Mesenteric fat pad (tissue), 1 donor: ENCODE measurements around the gene SUPT20H. TPM values are rescaled to one million over a fixed set of nuclear protein-coding genes. Genes with fewer than 3 reads are reported as not detected.
"Not testable (repeated sequence)": the region's sequence is repeated elsewhere in the genome, so short reads cannot be mapped to it uniquely, and the experiment has no call there.

ENCODE experiments used
- DNase-seq: peaks from one replicate; pipeline ENCODE4 v3.0.0-alpha.2; 2020; ENCODE audit warnings: low spot score
- total RNA-seq: library from RNA; stranded (reverse); fragmentation: NEBNext Ultra II Directional; extraction: Animal tissue kit (Norgen Biotek cat#: 25700); gene quantifications from one replicate; pipeline ENCODE4 v1.2.1, GENCODE V29; 2021
- donor health status: DM: yes; HTN: yes; CAD: no.

The SUPT20H gene
- total RNA-seq, 1 donor from 2014 or later = 33.3 TPM

GRCh38 chr13:37070145-37070695 lies 10.7 kb upstream of the SUPT20H start:
- DNase-seq = no peak

DNA sequence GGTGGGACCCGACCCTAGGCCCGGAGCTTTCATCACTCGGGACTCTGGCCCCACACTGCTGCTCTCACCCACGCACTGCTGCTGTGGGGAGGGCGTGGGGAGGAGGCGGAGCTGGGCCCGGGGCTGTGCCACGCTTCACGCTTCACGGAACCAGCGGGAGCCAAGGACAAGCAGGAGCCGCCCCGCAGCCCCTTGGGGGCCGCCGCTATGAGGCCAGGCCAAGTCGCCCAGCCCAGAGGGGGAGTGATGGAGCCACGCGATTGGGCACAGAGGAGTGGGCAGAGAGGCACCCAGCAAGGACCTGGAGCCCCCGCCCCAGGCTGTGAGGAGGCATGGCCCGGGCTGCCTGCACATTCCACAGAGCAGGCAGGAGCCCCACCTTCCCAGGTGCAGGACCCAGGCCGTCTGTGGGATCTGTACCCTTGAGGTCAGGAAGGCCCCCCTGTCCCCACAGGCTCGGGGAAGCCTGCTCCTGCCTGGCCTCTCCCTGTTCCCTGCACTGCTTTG lies 10.2 kb upstream of the SUPT20H start:
- DNase-seq = no peak

DNA sequence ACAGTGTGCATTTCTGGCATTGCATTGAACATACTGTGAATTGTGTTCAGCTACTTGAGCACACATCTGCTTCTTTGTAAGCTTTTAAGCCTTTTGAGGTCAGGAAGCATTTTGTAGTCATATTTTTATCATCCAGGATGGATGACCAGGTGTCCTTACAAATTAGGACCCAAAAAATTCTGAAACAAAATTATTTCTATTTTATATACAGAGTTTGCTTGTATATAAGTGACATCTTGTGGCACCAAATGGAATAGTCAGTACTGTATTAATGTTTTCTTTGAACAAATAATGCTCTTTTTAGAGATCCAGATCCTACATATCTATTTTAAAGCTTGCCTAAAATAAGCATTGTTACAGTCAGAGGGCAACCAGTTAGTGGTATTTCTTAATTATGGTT lies 9.5 kb upstream of the SUPT20H start:
- no peak for DNase-seq

GRCh38 chr13:37067874-37068273 lies 8.4 kb upstream of the SUPT20H start:
- no peak for DNase-seq

GRCh38 chr13:37065890-37066526 lies 6.5 kb upstream of the SUPT20H start:
- no peak for DNase-seq

DNA sequence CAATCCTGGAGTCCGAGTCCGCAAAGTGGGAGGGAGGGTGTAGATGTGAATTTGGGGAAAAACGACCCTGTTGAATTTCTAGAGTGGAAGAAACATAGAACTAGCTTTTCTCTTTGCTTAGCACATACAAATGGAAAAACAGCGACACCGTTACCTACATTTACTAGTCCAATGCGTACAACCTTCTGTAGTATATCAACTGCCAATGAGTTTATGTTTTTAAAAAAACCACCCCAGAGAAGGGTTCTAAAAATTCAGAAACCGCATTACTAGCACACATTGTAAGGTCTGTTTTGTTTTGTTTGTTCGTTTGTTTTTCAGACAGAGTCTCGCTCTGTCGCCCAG lies 332 bp upstream of the SUPT20H start:
- no peak for DNase-seq

DNA sequence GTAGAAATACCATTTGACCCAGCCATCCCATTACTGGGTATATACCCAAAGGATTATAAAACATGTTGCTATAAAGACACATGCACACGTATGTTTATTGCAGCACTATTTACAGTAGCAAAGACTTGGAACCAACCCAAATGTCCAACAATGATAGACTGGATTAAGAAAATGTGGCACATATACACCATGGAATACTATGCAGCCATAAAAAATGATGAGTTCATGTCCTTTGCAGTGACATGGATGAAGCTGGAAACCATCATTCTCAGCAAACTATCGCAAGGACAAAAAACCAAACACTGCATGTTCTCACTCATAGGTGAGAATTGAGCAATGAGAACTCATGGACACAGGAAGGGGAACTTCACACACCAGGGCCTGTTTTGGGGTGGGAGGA lies 3.3 kb downstream of the SUPT20H start:
- not testable (repeated sequence) for DNase-seq

- not testable (repeated sequence) for DNase-seq
These were observed 6.4 kb downstream of the SUPT20H start for GRCh38 chr13:37053111-37053510.

- DNase-seq = no peak
These were observed 9.7 kb downstream of the SUPT20H start for GRCh38 chr13:37049810-37050209.

GRCh38 chr13:37047846-37048245 lies 11.6 kb downstream of the SUPT20H start:
- no peak for DNase-seq

DNA sequence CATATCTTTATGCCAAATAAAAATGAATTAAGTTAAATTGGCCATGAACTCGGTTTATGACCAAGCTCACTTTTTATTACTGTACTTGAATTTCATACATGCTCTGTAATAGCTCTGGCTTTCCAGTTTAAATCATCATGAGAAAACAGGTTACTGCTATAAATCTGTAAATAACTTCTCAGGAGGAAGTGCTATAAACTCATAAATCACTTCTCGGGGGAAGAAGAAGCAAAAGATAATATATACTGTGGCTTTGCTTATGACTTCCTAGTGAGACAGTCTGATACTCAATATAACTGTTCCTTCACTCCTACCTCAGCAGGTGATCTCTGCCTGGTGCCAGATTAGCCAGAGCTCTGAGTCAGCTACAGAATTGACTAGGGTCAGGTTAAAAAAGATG lies 12.5 kb downstream of the SUPT20H start:
- DNase-seq = no peak

DNA sequence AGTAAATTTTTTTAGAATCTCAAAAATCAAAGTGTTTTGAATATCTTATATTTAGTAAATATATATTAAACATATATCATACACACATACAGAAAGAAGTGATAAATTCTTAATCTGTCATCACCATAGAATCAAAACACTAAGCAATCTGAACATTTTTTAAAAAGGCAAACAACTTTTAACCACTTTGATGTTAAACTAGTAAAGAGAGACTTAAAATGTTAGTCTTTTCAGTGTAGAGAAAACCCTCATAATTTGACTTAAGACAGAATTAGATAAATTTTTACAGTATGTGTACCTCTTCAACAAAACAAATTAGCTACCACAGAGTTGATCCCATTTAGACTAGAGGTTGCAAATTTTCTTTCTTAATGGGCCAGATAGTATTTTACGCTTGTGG lies 13.4 kb downstream of the SUPT20H start:
- DNase-seq = no peak

- DNase-seq = no peak
These were observed 18.7 kb downstream of the SUPT20H start for GRCh38 chr13:37040789-37041188.

DNA sequence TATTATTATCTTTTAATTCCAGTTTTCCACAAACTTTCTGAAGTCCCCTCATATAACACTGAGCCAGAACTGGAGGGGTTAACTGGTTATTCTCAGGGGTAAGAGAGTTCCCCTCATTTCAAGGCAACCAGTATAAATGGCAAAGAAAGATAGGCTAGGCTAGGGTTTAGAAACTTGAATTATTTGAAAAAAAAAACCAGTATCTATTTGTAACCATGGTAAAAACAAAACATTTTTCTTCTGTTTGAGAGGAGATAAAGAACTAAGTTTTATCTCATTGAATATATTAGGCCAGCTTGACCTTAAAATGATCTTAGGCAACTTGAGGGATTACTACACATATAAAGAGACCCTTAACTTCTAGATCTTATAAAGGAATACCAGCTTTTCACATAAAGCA lies 19.6 kb downstream of the SUPT20H start:
- DNase-seq = no peak

DNA sequence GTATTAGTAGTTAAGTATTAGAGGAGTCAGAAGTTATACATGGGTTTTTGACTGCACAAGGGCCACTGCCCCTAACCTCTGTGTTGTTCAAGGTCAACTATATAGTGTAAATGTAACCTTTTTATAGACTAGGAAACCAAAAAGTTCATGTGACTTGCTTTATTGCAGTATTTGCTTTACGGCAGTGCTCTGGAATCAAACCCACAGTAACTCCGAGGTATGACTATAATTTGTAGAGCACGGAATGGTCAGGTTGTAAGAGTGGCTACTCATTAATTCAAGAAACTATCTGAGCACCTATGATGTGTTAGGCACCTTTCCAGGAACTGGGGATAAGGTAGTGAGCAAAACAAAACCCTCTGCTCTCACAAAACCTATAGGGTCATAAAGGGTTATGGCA lies 22.2 kb downstream of the SUPT20H start:
- DNase-seq = no peak

GRCh38 chr13:37029617-37030016 lies 29.9 kb downstream of the SUPT20H start:
- no peak for DNase-seq

DNA sequence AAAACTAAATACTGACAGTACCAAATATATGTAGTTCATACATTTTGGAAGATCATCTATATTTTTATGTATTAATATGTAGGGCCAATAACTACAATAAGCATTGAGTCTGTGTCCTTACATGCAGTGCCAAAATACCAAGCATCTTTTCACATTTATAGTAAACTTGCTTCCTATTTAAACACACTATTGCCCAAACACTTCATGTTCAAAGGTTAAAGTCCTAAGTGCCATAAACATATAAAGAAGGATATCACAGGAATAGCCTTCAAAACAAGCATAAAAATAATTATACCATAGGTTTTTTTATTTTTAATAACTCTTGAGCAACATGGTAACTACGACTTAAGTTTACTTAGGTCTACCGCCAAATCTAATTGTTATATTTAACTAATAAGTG lies 31.8 kb downstream of the SUPT20H start:
- no peak for DNase-seq

GRCh38 chr13:37026771-37027170 lies 32.7 kb downstream of the SUPT20H start:
- no peak for DNase-seq

DNA sequence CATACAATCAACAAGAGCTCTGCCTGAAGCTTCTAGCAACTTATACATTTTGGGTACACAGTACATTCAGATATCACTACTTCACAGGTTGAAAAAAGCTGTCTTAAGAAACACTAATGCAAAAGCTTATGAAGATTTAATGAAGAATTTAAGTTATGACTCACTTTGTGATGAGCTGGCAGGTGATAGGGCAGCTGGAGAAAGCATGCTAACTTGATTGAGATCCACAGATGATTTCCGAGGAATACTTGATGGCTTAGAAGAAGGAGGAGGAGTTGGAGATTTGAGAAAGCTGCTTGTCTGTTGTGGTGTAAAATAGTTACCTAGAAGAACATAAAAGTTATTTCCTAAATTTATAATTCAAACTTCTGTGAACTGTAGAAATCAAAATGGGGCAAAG lies 35.6 kb downstream of the SUPT20H start:
- no peak for DNase-seq

DNA sequence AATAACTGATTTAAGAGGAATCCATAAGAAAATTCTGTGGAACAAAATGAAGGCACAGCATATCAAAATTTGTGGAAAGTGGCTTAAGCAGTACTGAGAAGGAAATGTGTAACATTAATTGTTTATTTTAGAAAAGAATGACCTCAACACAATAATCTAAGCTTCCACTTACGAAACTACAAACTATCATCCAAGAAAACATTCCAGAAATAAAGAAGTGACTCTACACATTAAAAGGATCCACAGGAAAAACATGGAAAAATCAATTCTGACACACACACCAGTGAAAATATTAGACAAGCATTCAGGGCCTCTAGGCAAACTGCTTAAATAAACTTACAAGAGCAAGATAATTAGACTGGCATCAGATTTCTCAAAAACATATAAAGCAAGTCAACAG lies 44.9 kb downstream of the SUPT20H start:
- no peak for DNase-seq

DNA sequence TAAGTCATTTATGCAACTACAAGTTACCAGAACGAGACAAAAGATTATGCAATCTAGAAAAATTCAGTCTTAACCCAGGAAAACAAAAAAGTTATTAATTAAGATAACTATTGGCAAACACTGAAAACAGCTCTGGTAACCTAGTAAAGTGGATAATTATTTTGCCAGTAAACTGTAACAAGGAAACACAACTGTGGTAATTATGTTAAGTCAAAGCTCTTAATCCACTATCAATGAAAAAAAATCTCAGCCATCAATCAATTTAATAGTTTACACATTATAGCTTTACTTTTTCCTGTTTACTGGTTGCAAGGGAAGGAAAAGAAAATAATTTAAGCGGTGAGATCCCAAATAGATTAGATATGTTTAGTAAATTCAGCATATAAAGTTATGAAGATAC lies 47.7 kb downstream of the SUPT20H start:
- no peak for DNase-seq

GRCh38 chr13:37011002-37011401 lies 48.5 kb downstream of the SUPT20H start:
- no peak for DNase-seq

DNA sequence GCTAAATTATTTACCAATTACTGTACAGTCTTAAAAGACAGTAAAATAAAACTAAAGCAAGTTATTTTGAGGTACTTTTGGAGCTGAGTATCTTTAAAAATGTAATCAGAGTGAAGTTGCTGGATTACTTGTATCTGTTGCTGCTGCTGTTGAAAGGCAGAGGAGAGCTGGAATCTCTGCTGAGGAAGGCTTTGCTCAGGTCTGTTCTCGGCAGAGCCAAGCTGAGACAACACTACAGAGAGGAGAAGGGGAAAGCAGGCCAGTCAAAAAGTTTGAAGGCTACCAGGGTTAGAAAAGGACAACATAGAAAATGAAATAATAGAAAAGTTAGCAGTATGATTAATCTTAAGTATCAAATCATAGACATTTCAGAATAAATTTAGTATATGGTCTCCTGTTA lies 49.1 kb downstream of the SUPT20H start:
- no peak for DNase-seq

GRCh38 chr13:37009692-37010091 lies 49.8 kb downstream of the SUPT20H start:
- DNase-seq = no peak
